Measurements from ENCODE around the gene TRIM14.
"Not testable (repeated sequence)": the region's sequence is repeated elsewhere in the genome, so short reads cannot be mapped to it uniquely, and the experiment has no call there.

TRIM14 gene

DNA sequence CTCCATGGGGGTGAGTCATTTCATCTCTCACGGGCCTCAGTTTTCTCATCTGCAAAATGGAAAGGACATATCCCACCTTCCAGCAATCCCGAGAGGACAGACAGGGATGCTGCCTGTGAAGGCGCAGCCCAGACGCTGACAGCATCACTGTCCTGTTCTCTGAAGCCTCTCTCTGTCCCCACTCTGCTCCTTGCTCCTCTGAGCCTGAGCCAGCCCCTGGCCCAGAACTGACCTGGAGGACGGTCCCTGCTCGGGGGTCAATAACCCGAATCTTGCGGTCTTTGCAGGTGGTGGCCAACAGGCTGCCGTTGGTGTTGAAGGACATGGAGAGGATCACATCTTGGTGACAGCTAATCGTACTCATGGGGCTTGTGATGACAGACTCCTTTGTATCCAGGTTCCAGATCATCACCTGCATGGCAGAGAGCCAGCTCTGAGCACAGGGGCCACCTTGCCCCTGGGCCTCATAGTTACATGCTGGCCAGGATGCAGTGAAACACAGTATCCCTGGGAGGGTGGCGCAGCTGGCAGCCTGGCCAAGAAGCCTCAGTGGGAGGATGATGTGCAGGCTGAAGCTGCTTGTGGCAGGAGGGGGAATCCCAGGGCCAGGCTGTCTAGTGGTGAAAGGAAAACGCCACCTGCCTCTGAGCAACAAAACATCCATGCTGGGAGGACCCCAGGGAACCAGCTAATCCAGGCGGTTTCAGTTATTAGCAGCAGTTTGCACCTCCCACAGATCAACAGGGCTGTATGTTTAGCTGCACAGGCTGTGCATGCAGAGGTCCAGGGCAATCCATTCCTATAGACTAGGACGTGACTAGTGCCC lies 14.0 kb upstream of the TRIM14 start:
- TF ChIP-seq, protein P1, sequence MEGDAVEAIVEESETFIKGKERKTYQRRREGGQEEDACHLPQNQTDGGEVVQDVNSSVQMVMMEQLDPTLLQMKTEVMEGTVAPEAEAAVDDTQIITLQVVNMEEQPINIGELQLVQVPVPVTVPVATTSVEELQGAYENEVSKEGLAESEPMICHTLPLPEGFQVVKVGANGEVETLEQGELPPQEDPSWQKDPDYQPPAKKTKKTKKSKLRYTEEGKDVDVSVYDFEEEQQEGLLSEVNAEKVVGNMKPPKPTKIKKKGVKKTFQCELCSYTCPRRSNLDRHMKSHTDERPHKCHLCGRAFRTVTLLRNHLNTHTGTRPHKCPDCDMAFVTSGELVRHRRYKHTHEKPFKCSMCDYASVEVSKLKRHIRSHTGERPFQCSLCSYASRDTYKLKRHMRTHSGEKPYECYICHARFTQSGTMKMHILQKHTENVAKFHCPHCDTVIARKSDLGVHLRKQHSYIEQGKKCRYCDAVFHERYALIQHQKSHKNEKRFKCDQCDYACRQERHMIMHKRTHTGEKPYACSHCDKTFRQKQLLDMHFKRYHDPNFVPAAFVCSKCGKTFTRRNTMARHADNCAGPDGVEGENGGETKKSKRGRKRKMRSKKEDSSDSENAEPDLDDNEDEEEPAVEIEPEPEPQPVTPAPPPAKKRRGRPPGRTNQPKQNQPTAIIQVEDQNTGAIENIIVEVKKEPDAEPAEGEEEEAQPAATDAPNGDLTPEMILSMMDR (conservative IDR thresholded peaks at IDR 0.05): no peak
- peak overlapping the region; percentile 98; the same call in 1 of the 2 replicates for H3K27ac ChIP-seq

DNA sequence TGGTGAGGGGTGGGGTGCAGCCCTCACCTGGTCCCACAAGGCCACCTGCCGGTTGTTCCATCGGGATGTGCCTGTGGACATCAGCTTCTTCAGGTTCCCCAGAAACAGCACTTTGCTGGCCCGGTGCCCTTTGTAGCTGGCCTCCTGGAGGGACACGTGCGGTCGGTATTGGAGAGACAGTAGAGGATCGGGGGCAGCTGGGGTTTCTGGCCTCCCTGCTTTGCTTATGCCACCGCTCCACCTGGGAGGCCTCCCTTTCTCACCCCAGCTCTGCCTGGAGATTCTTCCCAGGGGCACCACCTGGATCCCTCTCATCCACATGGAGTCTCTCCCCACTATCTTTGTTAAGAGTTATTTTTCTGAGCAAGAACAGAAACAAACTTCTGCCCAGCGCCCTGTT lies 13.1 kb upstream of the TRIM14 start:
- H3K27ac ChIP-seq: no peak overlapping the region; the same call in 1 of the 2 replicates
- TF ChIP-seq, protein P1 (conservative IDR thresholded peaks at IDR 0.05): no peak

DNA sequence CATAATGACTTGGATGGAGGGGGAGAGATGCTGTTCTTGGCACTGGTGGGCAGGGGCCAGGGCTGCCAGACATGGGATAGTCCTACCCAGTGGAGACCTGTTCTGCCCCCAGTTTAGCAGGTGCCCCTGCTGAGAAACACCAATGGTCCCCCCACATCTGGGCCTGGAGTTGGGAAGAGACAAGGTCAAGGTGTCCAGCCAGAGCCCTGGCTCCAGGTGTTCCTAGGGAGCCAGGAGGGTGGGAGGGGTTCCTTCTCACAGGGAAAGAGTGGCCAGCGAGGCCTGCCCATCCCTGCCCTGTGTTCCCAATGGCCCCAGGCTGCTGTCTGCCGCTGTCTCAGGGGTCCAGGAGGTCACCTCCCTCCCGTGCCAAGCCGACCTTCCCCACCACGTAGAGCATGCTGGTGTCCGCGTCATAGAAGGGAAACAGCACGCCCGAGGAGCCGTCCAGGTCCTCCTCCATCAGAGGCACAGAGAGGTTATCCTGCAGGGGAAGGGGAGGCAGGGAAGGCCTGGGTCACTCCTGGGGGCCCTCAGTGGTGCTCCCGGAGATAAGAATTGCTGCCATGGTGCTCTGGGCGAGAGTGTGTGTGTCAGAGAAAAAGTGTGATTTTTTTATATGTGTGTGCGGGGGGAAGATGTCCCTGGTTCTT lies 11.7 kb upstream of the TRIM14 start:
- TF ChIP-seq, protein P1 (conservative IDR thresholded peaks at IDR 0.05): no peak

DNA sequence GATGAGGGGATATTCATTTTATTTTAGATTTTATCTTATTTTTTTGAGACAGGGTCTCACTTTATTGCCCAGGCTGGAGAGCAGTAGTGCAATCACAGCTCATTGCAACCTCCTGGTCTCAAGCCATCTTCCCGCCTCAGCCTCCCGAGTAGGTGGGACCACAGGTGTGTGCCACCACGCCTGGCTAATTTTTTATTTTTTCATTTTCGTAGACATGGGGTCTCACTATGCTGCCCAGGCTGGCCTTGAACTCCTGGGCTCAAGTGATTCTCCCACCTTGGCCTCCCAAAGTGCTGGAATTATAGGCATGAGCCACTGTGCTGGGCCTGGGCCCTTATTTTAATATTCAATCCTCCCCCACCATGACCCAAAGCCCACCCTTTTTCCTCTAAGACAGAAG lies 11.0 kb upstream of the TRIM14 start:
- H3K27ac ChIP-seq: not testable (repeated sequence)

More for the DNA sequence above, 11.7 kb upstream of the TRIM14 start:
- H3K27ac ChIP-seq: no peak overlapping the region; the same call in 1 of the 2 replicates

DNA sequence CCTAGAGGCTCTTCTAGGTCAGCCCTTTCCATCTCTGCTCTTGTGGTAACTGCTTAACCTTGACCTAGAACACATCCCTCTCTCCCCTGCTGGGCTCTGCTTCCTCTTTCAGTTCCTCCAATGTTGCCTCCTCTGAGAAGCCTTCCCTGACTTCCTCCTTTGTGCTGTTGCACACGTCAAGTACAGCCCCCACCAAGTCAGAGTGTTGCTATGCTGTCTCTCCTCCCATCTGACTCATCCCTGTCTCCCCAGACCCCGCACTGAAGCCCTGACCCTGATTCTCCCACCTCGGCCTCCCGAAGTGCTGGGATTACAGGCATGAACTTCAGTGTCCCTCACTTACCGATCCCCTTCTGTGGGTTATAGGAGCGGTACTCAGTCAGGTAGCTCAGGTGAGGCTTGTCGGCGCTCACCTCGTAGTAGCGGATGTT lies 10.4 kb upstream of the TRIM14 start:
- TF ChIP-seq, protein P1 (conservative IDR thresholded peaks at IDR 0.05): no peak
- H3K27ac ChIP-seq: no peak overlapping the region

DNA sequence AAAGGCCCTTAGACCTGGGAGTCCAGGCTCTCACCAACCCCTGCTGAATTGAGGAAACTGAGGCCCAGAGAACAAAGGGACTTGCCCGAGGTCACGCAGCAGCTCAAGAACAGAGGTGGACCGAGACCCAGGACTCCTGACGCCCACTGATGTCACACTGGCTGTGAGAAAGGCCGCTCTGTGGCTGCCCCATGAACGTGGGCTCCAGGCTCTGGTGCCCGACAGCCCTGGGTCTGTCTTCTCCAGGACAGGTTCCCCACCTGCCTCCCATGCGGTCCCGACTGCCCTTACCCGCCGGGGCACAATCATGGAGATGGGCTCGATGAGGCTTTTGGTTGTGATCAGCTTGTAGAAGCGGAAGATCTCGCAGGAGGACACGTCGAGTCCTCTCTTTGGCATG lies 9.3 kb upstream of the TRIM14 start:
- TF ChIP-seq, protein P1 (conservative IDR thresholded peaks at IDR 0.05): no peak
- H3K27ac ChIP-seq: no peak overlapping the region

DNA sequence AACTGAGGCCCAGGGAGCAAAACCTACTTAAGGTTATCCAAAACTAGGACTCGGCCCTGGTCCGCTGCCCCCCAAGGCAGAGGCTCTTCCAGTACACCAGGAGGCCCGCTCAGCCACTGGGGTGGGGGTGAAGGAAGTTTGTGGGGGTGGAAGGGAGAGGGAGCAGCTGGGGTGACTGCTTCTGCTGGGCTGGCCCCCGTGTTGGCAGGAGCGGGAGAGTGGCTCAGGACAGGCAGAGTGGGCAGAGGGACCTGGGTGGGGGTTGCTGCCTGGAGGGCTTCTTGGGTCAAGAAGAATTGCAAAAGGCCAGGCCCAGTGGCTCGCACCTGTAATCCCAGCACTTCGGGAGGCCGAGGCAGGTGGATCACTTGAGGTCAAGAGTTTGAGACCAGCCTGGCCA lies 8.2 kb upstream of the TRIM14 start:
- no peak overlapping the region for H3K27ac ChIP-seq
- TF ChIP-seq, protein P1 (conservative IDR thresholded peaks at IDR 0.05): no peak

Data from VCaP (cell line).